ENCODE measurements around the gene TWIST2.

GRCh38 chr2:238921681-238922319 lies 73.9 kb downstream of the TWIST2 start:
- TF ChIP-seq CTCF (IDR thresholded peaks at IDR 0.05; ENCODE audit: low read length) = no peak
- TF ChIP-seq EZH2 (IDR thresholded peaks at IDR 0.05; ENCODE audit: borderline replicate concordance, low read length) = no peak

Measured in OCI-LY1 (cell line).